Measurements from ENCODE around the gene RASSF1.

Gene RASSF1, protein sequence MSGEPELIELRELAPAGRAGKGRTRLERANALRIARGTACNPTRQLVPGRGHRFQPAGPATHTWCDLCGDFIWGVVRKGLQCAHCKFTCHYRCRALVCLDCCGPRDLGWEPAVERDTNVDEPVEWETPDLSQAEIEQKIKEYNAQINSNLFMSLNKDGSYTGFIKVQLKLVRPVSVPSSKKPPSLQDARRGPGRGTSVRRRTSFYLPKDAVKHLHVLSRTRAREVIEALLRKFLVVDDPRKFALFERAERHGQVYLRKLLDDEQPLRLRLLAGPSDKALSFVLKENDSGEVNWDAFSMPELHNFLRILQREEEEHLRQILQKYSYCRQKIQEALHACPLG

DNA sequence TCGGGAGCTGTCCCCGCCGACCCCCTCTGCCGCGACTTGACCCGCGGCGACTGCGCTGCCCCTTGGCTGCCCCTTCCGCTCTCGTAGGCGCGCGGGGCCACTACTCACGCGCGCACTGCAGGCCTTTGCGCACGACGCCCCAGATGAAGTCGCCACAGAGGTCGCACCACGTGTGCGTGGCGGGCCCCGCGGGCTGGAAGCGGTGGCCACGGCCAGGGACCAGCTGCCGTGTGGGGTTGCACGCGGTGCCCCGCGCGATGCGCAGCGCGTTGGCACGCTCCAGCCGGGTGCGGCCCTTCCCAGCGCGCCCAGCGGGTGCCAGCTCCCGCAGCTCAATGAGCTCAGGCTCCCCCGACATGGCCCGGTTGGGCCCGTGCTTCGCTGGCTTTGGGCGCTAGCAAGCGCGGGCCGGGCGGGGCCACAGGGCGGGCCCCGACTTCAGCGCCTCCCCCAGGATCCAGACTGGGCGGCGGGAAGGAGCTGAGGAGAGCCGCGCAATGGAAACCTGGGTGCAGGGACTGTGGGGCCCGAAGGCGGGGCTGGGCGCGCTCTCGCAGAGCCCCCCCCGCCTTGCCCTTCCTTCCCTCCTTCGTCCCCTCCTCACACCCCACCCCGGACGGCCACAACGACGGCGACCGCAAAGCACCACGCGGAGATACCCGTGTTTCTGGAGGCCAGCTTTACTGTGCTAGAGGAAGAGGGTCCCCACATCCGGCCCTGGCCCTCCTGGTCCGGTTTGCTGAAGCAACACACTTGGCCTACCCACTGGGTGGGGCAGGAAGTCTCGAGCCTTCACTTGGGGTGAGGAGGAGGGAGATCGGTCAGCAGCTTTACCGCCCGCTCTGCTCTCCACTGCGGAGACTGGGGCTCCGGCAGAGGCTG is at the start of gene RASSF1:
Gene RASSF1, minus strand, starts transcription at position 389 of the 882 bp plus-strand sequence. Its CDS starts 31 bp downstream, at position 358.
- no peak for FAIRE-seq

GRCh38 chr3:50389414-50389767 is 48.8 kb upstream of the RASSF1 start:
- FAIRE-seq, result no peak

DNA sequence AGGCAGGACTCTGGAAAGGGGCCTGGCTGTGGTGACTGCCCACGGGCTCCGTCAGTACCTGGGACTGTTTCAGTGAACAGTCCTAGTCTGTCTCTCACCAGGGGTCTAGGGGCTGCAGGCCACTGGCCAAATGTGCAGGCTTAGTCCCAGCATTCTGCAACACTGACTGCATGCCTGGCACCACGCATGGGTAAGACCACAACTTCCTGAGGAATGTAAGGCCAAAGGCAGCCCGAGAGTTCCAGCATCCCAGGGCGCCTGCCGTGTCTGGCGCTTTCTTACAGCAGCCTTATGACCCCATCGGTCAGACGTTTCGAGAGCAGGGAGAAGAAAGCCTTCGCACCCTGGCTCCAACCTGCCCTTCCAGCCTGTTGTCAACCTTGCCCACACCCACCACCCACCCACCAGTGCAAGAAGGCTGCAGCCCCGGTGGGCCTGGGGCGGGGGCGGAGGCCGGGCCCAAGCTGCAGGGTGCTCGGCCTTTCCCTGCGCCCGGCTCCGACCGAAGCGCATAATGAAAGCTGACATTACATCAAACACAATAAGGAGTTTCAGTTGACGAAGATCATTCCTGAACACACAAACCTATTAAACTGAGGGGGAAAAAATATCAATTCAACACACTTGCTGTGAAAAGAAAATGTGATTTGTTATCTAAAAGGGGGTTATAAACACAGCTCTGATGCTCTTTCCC is 48.2 kb upstream of the RASSF1 start:
- FAIRE-seq, result no peak

GRCh38 chr3:50388016-50388719 is 47.5 kb upstream of the RASSF1 start:
- no peak for FAIRE-seq

GRCh38 chr3:50385754-50386153 is 45.1 kb upstream of the RASSF1 start:
- no peak for FAIRE-seq

- FAIRE-seq, result no peak
These were observed 43.1 kb upstream of the RASSF1 start for GRCh38 chr3:50383750-50384149.

DNA sequence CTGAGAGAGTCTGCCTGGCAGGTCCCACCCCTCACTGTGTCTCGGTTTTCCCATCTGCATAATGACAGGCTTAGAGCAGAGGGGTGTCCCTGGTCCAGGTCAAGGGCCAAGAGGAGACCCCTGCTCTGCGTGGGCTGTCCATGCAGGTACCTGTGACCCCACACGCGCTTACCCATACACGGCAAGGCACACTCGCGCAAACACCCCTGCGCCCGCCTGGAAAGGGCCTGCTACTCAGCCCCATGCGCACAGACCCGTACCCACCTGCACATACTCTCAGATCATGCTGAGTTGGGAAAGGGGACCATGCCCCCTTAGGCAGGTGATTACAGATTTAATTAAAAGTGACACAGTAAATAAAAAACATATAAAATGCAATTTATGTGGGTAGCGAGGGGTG is 42.1 kb upstream of the RASSF1 start:
- no peak for FAIRE-seq

DNA sequence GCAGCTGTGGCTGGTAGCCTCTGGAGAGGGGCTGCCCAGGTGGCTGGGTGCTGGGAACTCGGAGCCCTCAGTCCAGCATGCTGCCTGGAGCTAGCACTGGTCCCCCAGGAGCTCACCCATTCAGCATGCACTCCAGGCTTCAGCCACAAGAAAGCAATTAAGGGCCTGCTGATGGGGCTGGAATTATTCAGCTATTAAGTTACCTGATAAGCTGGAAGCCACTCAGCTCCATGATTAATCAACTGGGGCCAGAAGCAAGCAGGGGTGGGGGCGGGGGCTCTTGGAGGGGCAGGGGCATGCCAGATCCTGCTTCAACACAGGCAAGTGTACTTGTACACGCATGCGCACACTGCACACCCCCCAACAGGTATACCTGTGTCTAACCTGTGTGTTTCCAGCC is 40.7 kb upstream of the RASSF1 start:
- no peak for FAIRE-seq

GRCh38 chr3:50380405-50381085 is 39.9 kb upstream of the RASSF1 start:
- FAIRE-seq, result no peak

- no peak for FAIRE-seq
These were observed 38.1 kb upstream of the RASSF1 start for GRCh38 chr3:50378757-50379156.

GRCh38 chr3:50378024-50378423 is 37.4 kb upstream of the RASSF1 start:
- no peak for FAIRE-seq

- FAIRE-seq, result no peak
These were observed 34.8 kb upstream of the RASSF1 start for GRCh38 chr3:50375258-50375931.

- FAIRE-seq, result no peak
These were observed 34.0 kb upstream of the RASSF1 start for GRCh38 chr3:50374363-50375257.

DNA sequence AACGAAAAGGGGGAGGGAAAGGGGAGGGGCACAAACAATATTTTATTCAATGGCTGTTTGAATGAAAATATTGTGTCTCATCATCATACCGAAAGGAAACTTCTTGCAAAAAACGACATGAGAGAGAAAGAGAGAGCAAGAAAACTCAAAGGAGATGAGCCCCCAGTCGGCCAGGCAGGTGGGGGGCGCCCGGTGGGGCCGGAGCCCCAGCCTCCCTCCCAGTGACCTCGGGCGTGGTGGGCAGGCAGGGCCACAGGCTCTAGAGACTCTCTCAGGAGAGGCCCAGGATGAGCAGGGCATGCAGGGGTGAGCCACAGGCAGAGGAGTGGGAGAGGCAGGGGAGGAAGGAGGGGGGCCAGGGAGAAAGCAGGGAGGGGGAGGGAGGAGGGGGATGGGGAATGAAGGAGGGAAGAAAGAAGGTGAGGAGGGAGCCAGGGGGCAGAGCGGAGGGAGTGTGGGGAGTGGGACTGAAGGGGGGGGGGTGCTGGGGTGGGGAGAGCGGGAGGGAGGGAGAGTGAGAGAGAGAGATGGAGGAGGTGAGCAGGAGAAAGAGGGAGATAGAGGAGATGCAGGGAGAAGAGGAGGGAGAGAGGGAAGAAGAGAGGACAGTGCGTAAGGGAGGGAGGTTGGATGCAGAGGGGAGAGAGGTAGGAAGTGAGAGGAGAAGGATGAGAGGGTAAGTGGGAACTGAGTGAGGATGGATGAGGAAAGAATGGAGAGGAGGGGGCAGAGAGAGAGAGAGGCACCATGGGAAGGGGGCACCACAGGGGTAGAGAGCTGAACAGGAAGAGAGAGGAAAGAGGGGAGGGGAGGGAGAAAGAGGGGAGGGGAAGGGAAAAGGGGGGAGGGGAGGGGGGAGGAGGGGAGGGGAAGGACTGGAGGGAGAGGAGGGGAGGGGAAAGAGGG is 32.8 kb upstream of the RASSF1 start:
- no peak for FAIRE-seq

GRCh38 chr3:50372349-50372748 is 31.7 kb upstream of the RASSF1 start:
- FAIRE-seq, result no peak

DNA sequence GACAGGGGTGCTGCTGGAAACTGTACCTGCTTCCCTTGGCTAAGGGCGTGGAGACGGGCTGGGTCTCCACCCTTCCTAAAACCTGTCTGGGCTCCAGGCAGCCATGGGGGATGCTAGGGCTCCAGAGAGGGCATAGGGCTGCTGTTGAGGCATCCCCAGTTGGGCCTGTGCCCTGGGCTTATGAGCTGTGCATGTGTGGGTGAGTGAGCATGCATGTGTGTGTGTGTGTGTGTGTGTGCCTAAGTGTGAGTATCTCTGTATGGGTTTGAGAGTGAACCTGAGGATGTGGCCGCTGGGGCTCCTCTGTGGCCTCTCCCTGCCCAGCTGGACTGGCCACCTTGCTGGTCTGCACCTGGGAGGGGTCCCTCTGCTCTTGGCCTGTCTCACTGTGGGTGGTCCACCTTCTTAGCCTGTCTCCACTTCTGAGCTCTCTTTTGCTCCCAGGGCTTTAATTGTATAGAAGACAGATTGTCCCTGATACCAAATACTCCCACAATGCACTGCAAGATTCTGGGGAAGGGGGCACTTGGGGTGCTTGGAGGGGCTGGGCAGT is 30.6 kb upstream of the RASSF1 start:
- FAIRE-seq, result no peak

- FAIRE-seq, result no peak
These were observed 30.0 kb upstream of the RASSF1 start for GRCh38 chr3:50370594-50370993.

DNA sequence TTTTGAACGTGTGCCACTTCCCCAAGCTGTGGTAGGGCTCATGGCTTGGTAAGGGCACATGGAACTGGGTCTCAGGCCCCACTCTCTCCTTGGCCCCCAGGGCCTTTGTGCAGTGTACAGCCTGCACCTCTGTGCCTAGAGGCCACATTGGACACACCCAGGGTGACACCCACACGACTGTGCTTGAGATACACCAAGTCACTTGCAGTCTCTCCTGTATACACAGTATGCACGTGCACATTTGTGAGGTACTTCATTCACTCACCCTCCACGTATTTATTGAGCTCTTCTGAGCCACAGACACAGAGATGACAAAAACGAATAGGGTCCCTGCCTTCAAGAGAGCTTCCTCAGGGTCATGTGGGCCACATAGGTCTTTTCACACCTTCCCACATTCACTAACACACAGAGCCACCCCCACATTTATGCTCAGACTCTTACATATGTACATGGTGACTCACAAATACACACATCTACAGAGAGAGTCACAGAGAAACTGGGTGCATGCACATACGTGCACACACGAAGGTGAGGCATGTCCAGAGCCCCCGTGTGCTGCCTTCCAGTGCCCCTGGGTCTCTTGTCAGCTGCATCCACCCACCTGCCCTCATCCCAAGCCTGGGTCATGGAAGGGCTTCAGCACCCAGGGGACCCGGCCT is 28.5 kb upstream of the RASSF1 start:
- no peak for FAIRE-seq

DNA sequence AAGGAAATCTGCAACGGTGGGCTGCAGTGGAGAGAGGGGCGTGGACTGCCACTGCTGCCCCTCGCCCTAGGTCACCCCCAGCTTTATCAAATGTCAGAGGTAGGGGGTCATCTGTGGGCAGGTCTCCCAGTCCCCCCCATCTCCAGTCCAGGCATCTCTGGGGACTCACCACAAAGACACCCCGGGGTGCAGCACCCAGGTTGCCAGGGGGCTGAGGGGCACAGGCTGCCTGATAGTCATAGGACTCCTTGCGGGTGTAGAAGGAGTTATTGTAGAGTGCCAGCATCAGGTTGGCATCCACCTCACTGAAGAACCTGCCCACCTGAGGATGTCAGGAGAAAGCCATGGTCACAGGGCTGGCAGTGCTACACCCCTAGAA is 25.2 kb upstream of the RASSF1 start:
- no peak for FAIRE-seq

All from A204.1 (cell line).